Endothelial cell of umbilical vein (primary cell): ENCODE results near the gene THNSL1. TPM values are rescaled to one million over a fixed set of nuclear protein-coding genes. Genes with fewer than 3 reads are reported as not detected.

Experiments used
- BruUV-seq: library from RNA; stranded (reverse); fragments of 400-500 nt; replicated peaks from 2 replicates; lab custom pipeline; 2021; lab: Mats Ljungman, UMichigan
- CTCF ChIA-PET: fragments of 300-600, 350-600 bp; sonication (Branson Sonifier 250); formaldehyde crosslinking; loops from one replicate; lab custom pipeline; 2021; ENCODE audit warnings: antibody characterized with exemption, inconsistent platforms; lab: Charles Lee
- POLR2A ChIA-PET: fragments of 300-600, 350-600 bp; sonication (Branson Sonifier 250); formaldehyde crosslinking; loops from one replicate; lab custom pipeline; 2021; ENCODE audit warnings: antibody characterized with exemption, inconsistent platforms; lab: Charles Lee
- DNase-seq: peaks from one replicate; pipeline ENCODE4 v3.0.0-alpha.2; 2011; ENCODE audit warnings: low read depth, low spot score
- FAIRE-seq: peaks from 2 replicates; lab custom pipeline; 2011; peaks lifted over from hg19 to GRCh38; lab: Jason Lieb, UNC
- H2AFZ ChIP-seq: 2 replicates; pipeline ENCODE4 v1.6.0; 2012; ENCODE audit warnings: low read depth, low read length, control low read depth, inconsistent platforms
- H3K27ac ChIP-seq: 2 replicates; pipeline ENCODE4 v1.5.1; 2011; ENCODE audit warnings: low read depth, mild to moderate bottlenecking, control low read depth, low read length, moderate library complexity; ENCODE audit not compliant: insufficient read depth
- H3K27me3 ChIP-seq, 2 experiments: 2 replicates each; pipeline versions ENCODE4 v1.6.0 to v1.6.1; 2011; ENCODE audit warnings: low read length in 2 of 2, mixed read lengths in 1 of 2; ENCODE audit not compliant: control insufficient read depth in 2 of 2, insufficient read depth in 2 of 2
- H3K36me3 ChIP-seq, 2 experiments: 2 replicates in 1 of 2; 3 replicates in 1 of 2; pipeline ENCODE4 v1.5.1; 2011; ENCODE audit warnings: low read length in 2 of 2, mild to moderate bottlenecking in 1 of 2, moderate library complexity in 1 of 2; ENCODE audit not compliant: control insufficient read depth in 2 of 2, insufficient read depth in 2 of 2; ENCODE audit errors: extremely low read depth in 1 of 2
- H3K4me1 ChIP-seq: 3 replicates; pipeline ENCODE4 v1.5.1; 2011; ENCODE audit warnings: mild to moderate bottlenecking, low read length; ENCODE audit not compliant: control insufficient read depth, insufficient read depth; ENCODE audit errors: extremely low read depth
- H3K4me2 ChIP-seq: 2 replicates; pipeline ENCODE4 v1.6.1; 2011; ENCODE audit warnings: low read length, control low read depth, mixed read lengths; ENCODE audit not compliant: insufficient read depth
- H3K4me3 ChIP-seq, 3 experiments: fragments of 200-600 bp in 1 of 3; sonication (generic), shearing (Covaris generic) in 1 of 3; replicated peaks in 1 of 3; 2 replicates each; pipeline ENCODE4 v1.5.1; 2011 to 2016; ENCODE audit warnings: control low read depth in 3 of 3, low read length in 3 of 3, mild to moderate bottlenecking in 2 of 3, inconsistent platforms in 1 of 3, low read depth in 1 of 3, moderate library complexity in 1 of 3; ENCODE audit not compliant: insufficient read depth in 1 of 3
- H3K79me2 ChIP-seq: 2 replicates; pipeline ENCODE4 v1.6.0; 2012; ENCODE audit warnings: low read length, inconsistent platforms; ENCODE audit not compliant: control insufficient read depth, insufficient read depth
- H3K9ac ChIP-seq: replicated peaks from 2 replicates; pipeline ENCODE3; 2011; ENCODE audit warnings: low read length, control low read depth; ENCODE audit not compliant: insufficient read depth; ENCODE audit errors: extremely low read depth
- H3K9me1 ChIP-seq: replicated peaks from 3 replicates; pipeline ENCODE4 v1.6.0; 2011; ENCODE audit warnings: mild to moderate bottlenecking, low read length; ENCODE audit not compliant: control insufficient read depth, insufficient read depth; ENCODE audit errors: extremely low read depth
- H3K9me3 ChIP-seq: replicated peaks from 2 replicates; pipeline ENCODE4 v1.5.1; 2012; ENCODE audit warnings: low read length, inconsistent platforms; ENCODE audit not compliant: control insufficient read depth, insufficient read depth
- H4K20me1 ChIP-seq: replicated peaks from 2 replicates; pipeline ENCODE3; 2011; ENCODE audit warnings: mild to moderate bottlenecking, low read length; ENCODE audit not compliant: control insufficient read depth, insufficient read depth; ENCODE audit errors: extremely low read depth
- FOS ChIP-seq: IDR thresholded peaks from 2 replicates; pipeline ENCODE4 v1.6.1; 2011; ENCODE audit warnings: mild to moderate bottlenecking, low read length, moderate library complexity, borderline replicate concordance; ENCODE audit not compliant: insufficient read depth
- GATA2 ChIP-seq: IDR thresholded peaks from 2 replicates; pipeline ENCODE4 v1.7.0; 2011; ENCODE audit warnings: low read depth, mild to moderate bottlenecking, moderate library complexity, mixed read lengths, low read length; ENCODE audit not compliant: insufficient read length, insufficient read depth
- JUN ChIP-seq: IDR thresholded peaks from 2 replicates; pipeline ENCODE4 v1.6.1; 2011; ENCODE audit warnings: borderline replicate concordance, low read depth; ENCODE audit not compliant: insufficient read length, insufficient read depth
- MYC ChIP-seq: IDR thresholded peaks from one replicate; pipeline ENCODE4 v1.6.1; 2011; ENCODE audit warnings: mild to moderate bottlenecking, low read depth, low read length
- POLR2A ChIP-seq: IDR thresholded peaks from 2 replicates; pipeline ENCODE4 v1.6.1; 2012; ENCODE audit warnings: low read depth, mild to moderate bottlenecking, control low read depth, low read length
- POLR2AphosphoS5 ChIP-seq: IDR thresholded peaks from 2 replicates; pipeline ENCODE4 v1.6.1; 2012; ENCODE audit warnings: low read depth, mild to moderate bottlenecking, control low read depth, low read length, moderate library complexity; ENCODE audit not compliant: insufficient read depth
- dilution Hi-C: fragments of 300-500 bp; cut with MboI; formaldehyde crosslinking; loops from one replicate; pipeline ENCODE4 v1.15.0; 2019; ENCODE audit warnings: low sequenced_read_pairs; ENCODE audit not compliant: extremely low pct_ligation_motif_present
- intact Hi-C: fragments of 100-400 bp; cut with micrococcal nuclease; formaldehyde crosslinking; loops from one replicate; pipeline ENCODE4 v1.10.0; 2022
- polyA plus RNA-seq, 4 experiments: library from polyadenylated mRNA; depleted of rRNA in 3 of 4; stranded (reverse) in 3 of 4; unstranded in 1 of 4; fragments of >200 nt; gene quantifications; 2 replicates each; pipeline versions ENCODE4 v1.2.1 to v1.2.3, GENCODE V29; 2011 to 2012; ENCODE audit warnings: missing spikeins in 1 of 4
- total RNA-seq: library from RNA; stranded (reverse); gene quantifications from 2 replicates; pipeline ENCODE4 v1.2.3, GENCODE V29; 2021
- TF ChIP-seq, protein P1 (sequence below), 2 donors: IDR thresholded peaks; 1 replicate in 1 of 2; 2 replicates in 1 of 2; pipeline ENCODE4 v1.5.1; 2011; ENCODE audit warnings: low read length in 2 of 2, mild to moderate bottlenecking in 2 of 2, moderate library complexity in 2 of 2, control low read depth in 1 of 2, inconsistent platforms in 1 of 2, low read depth in 1 of 2; ENCODE audit not compliant: insufficient read depth in 1 of 2; ENCODE audit errors: extremely low read depth in 1 of 2
- TF ChIP-seq, protein P2 (sequence below): IDR thresholded peaks from 2 replicates; pipeline ENCODE4 v1.6.1; 2011; ENCODE audit not compliant: insufficient read depth, insufficient read length

Gene THNSL1
- total and polyA plus RNA-seq, 2 donors (not counting 3 experiments of a cell fraction or from before 2014, with no cell fraction given) = 0.52 to 2.1 TPM

GRCh38 chr10:24983130-24983529 lies 33.3 kb upstream of the THNSL1 start:
- no peaks in the 10 kb centered on the region for H3K36me3 ChIP-seq
- CTCF ChIA-PET = interaction anchor here (1.2 kb wide), 2 partner anchors 13 to 98 kb away, joined by 4 to 6 read pairs; no protein-coding TSS in a partner anchor
- no peaks in the 10 kb centered on the region for H3K9me3 ChIP-seq
- H3K4me1 ChIP-seq = no peaks in the 10 kb centered on the region
- peaks cover 0 to 3% of the 10 kb centered on the region in 2 experiments for H3K27me3 ChIP-seq
- H2AFZ ChIP-seq = no peak overlapping the region
- TF ChIP-seq POLR2AphosphoS5 = no peak
- TF ChIP-seq FOS = no peak
- TF ChIP-seq, protein P1, sequence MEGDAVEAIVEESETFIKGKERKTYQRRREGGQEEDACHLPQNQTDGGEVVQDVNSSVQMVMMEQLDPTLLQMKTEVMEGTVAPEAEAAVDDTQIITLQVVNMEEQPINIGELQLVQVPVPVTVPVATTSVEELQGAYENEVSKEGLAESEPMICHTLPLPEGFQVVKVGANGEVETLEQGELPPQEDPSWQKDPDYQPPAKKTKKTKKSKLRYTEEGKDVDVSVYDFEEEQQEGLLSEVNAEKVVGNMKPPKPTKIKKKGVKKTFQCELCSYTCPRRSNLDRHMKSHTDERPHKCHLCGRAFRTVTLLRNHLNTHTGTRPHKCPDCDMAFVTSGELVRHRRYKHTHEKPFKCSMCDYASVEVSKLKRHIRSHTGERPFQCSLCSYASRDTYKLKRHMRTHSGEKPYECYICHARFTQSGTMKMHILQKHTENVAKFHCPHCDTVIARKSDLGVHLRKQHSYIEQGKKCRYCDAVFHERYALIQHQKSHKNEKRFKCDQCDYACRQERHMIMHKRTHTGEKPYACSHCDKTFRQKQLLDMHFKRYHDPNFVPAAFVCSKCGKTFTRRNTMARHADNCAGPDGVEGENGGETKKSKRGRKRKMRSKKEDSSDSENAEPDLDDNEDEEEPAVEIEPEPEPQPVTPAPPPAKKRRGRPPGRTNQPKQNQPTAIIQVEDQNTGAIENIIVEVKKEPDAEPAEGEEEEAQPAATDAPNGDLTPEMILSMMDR (IDR thresholded peaks at IDR 0.05; ENCODE audit: extremely low read depth in 1 of 2, insufficient read depth in 1 of 2, low read depth in 1 of 2, low read length in 2 of 2) = no peak
- TF ChIP-seq GATA2 = no peak
- no peak for TF ChIP-seq JUN
- no peak for TF ChIP-seq POLR2A
- TF ChIP-seq MYC = no peak
- TF ChIP-seq, protein P2, sequence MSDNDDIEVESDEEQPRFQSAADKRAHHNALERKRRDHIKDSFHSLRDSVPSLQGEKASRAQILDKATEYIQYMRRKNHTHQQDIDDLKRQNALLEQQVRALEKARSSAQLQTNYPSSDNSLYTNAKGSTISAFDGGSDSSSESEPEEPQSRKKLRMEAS = no peak
- POLR2A ChIA-PET = no interaction called here
- no peaks in the 10 kb centered on the region for H3K9me1 ChIP-seq
- no peak overlapping the region for H3K27ac ChIP-seq
- dilution Hi-C loops = no loop called here
- no peaks in the 10 kb centered on the region for H3K79me2 ChIP-seq
- no peak for FAIRE-seq
- intact Hi-C loops = no loop called here
- H3K4me2 ChIP-seq = no peak overlapping the region
- DNase-seq = no peak
- BruUV-seq = no TSS peak
- no peak overlapping the region for H3K9ac ChIP-seq
- H4K20me1 ChIP-seq = no peaks in the 10 kb centered on the region
- H3K4me3 ChIP-seq = no peak overlapping the region
